Gastrocnemius medialis (tissue), 4 donors: Measurements from ENCODE around the gene PIPOX. TPM values are rescaled to one million over a fixed set of nuclear protein-coding genes. Genes with fewer than 3 reads are reported as not detected.

ENCODE experiments used
- ATAC-seq, 2 donors: fragments of 150-250 bp; one replicate each; pipeline ENCODE4 v1.9.1; 2016
- DNase-seq, 2 donors: peaks; one replicate each; pipeline ENCODE4 v3.0.0-alpha.2; 2019
- H3K27ac ChIP-seq, 4 donors: fragments of 200-600 bp; sonication (generic); 1 replicate in 1 of 4; 2 replicates in 3 of 4; pipeline ENCODE4 v1.5.1; 2016 to 2018; ENCODE audit warnings: mild to moderate bottlenecking in 2 of 4, moderate library complexity in 1 of 4
- H3K27me3 ChIP-seq, 3 donors: fragments of 200-600 bp; sonication (generic) in 2 of 3; 1 replicate in 1 of 3; 2 replicates in 2 of 3; pipeline versions ENCODE4 v1.5.1 to v1.6.0; 2016 to 2019; ENCODE audit warnings: mild to moderate bottlenecking in 1 of 3, moderate library complexity in 1 of 3
- H3K36me3 ChIP-seq, 2 donors: fragments of 200-600 bp; sonication (generic) in 1 of 2; one replicate each; pipeline ENCODE4 v1.5.1; 2017 to 2018
- H3K4me1 ChIP-seq, 2 donors: fragments of 200-600 bp; sonication (generic) in 1 of 2; one replicate each; pipeline ENCODE4 v1.5.1; 2016 to 2017; ENCODE audit warnings: mild to moderate bottlenecking in 2 of 2
- H3K4me3 ChIP-seq, 4 donors: fragments of 200-600 bp; sonication (generic) in 3 of 4; 1 replicate in 1 of 4; 2 replicates in 3 of 4; pipeline ENCODE4 v1.5.1; 2016 to 2019; ENCODE audit warnings: mild to moderate bottlenecking in 2 of 4
- H3K9me3 ChIP-seq, 3 donors: fragments of 200-600 bp; sonication (generic) in 2 of 3; 1 replicate in 1 of 3; 2 replicates in 2 of 3; pipeline ENCODE4 v1.5.1; 2016 to 2019
- CTCF ChIP-seq, 5 experiments: fragments of 450-650 bp in 3 of 5; fragments of 200-600 bp in 2 of 5; sonication (generic) in 2 of 5; IDR thresholded peaks in 4 of 5; conservative IDR thresholded peaks in 1 of 5; 1 replicate in 4 of 5; 2 replicates in 1 of 5; pipeline ENCODE4 v1.5.1; 2016 to 2019; ENCODE audit warnings: antibody characterized with exemption in 5 of 5, mild to moderate bottlenecking in 3 of 5, moderate library complexity in 3 of 5
- POLR2A ChIP-seq, 2 donors: fragments of 450-650 bp; IDR thresholded peaks; one replicate each; pipeline ENCODE4 v1.6.1; 2017; ENCODE audit warnings: antibody characterized with exemption in 2 of 2, mild to moderate bottlenecking in 2 of 2, moderate library complexity in 2 of 2
- in situ Hi-C, 4 donors: fragments of 200-750 bp; cut with MboI; loops; one replicate each; pipeline versions ENCODE4 v1.15.0 to v1.8.0; 2017; ENCODE audit warnings: low sequenced_read_pairs in 4 of 4
- intact Hi-C: fragments of 100-400 bp; cut with DNase I; formaldehyde crosslinking; loops from one replicate; pipeline ENCODE4 v1.15.1; 2023; ENCODE audit warnings: low total_unique reads
- total RNA-seq, 4 donors: library from RNA; depleted of rRNA; stranded (reverse); fragments of >200 nt; gene quantifications; one replicate each; pipeline versions ENCODE4 v1.1.0 to v1.2.3, GENCODE V29; 2016

PIPOX gene
- 1 to 10 TPM in 2 of 4 donors, under 1 TPM in 2; 0.42 to 2.4 (median 1.1) TPM for total RNA-seq

GRCh38 chr17:29042679-29043538 is at the start of gene PIPOX:
Gene PIPOX (plus strand): TSS chr17:29043141. CDS start chr17:29043226, 85 bp downstream.
- in situ Hi-C loops = no loop called here
- H3K27ac ChIP-seq = no peak within 1 kb of the TSS

GRCh38 chr17:28993645-28994426 is 49.1 kb upstream of the PIPOX start:
- H3K27ac ChIP-seq = no peak overlapping the region
- H3K36me3 ChIP-seq = no peaks in the 10 kb centered on the region
- DNase-seq = peak in 1 of 2 donors; percentile 39
- no peaks in the 10 kb centered on the region for H3K27me3 ChIP-seq
- peaks cover 0 to 7% of the 10 kb centered on the region in 2 donors for H3K4me1 ChIP-seq
- no peaks in the 10 kb centered on the region for H3K9me3 ChIP-seq
- no peak overlapping the region for H3K4me3 ChIP-seq
- intact Hi-C loops = no loop called here
- TF ChIP-seq POLR2A (IDR thresholded peaks at IDR 0.05) = no peak
- no peak for TF ChIP-seq CTCF (IDR thresholded peaks at IDR 0.05 in 4 of 5, conservative IDR thresholded peaks at IDR 0.05 in 1 of 5)
- in situ Hi-C loops = no loop called here
- peak; percentile 70 to 75 for ATAC-seq

More at GRCh38 chr17:29042679-29043538, at the start of gene PIPOX:
- DNase-seq (no peak), ATAC-seq (peak in 1 of 2 donors; percentile 39)
- Histone ChIP-seq H3K9me3 (no peaks in the 10 kb centered on the region), H3K27me3 (peaks cover 1 to 10% (median 5%) of the 10 kb centered on the region in 3 donors), H3K36me3 (no peaks in the 10 kb centered on the region), H3K4me3 (no peak within 1 kb of the TSS), H3K4me1 (peaks cover 3 to 4% of the 10 kb centered on the region in 2 donors)
- intact Hi-C loops = no loop called here
- no peak for TF ChIP-seq POLR2A (IDR thresholded peaks at IDR 0.05)
- TF ChIP-seq CTCF (IDR thresholded peaks at IDR 0.05 in 4 of 5, conservative IDR thresholded peaks at IDR 0.05 in 1 of 5) = no peak

- Histone ChIP-seq H3K36me3 (no peaks in the 10 kb centered on the region), H3K9me3 (no peaks in the 10 kb centered on the region), H3K27ac (no peak overlapping the region), H3K4me1 (peaks cover 0 to 7% of the 10 kb centered on the region in 2 donors), H3K27me3 (no peaks in the 10 kb centered on the region), H3K4me3 (no peak overlapping the region)
- TF ChIP-seq CTCF (IDR thresholded peaks at IDR 0.05 in 4 of 5, conservative IDR thresholded peaks at IDR 0.05 in 1 of 5) = no peak
- in situ Hi-C loops (no loop called here), intact Hi-C loops (no loop called here)
- ATAC-seq (no peak), DNase-seq (no peak)
These were observed 46.3 kb upstream of the PIPOX start for GRCh38 chr17:28996554-28997096.

GRCh38 chr17:28997806-28998205 is 45.1 kb upstream of the PIPOX start:
- TF ChIP-seq POLR2A (IDR thresholded peaks at IDR 0.05) (no peak), CTCF (IDR thresholded peaks at IDR 0.05 in 4 of 5, conservative IDR thresholded peaks at IDR 0.05 in 1 of 5) (no peak)
- H3K4me1 ChIP-seq = peaks cover 0 to 7% of the 10 kb centered on the region in 2 donors

More at GRCh38 chr17:28997806-28998205, 45.1 kb upstream of the PIPOX start:
- Histone ChIP-seq H3K27me3 (peaks cover 0 to under 1% (median 0%) of the 10 kb centered on the region in 3 donors), H3K36me3 (no peaks in the 10 kb centered on the region), H3K9me3 (no peaks in the 10 kb centered on the region), H3K27ac (no peak overlapping the region), H3K4me3 (no peak overlapping the region)
- DNase-seq (no peak), ATAC-seq (no peak)
- in situ Hi-C loops (no loop called here), intact Hi-C loops (no loop called here)
